Coronary artery (tissue), 2 donors: Measurements from ENCODE around the gene ZNF324.
"Not testable (repeated sequence)": the region's sequence is repeated elsewhere in the genome, so short reads cannot be mapped to it uniquely, and the experiment has no call there.

Experiments used
- DNase-seq: peaks from one replicate; pipeline ENCODE4 v3.0.0-alpha.2; 2017; ENCODE audit warnings: low spot score
- H3K27ac ChIP-seq, 2 donors: fragments of 200-600 bp; sonication (generic); one replicate each; pipeline ENCODE4 v1.5.1; 2016 to 2019
- H3K4me3 ChIP-seq: fragments of 200-600 bp; sonication (generic); 2 replicates; pipeline ENCODE4 v1.5.1; 2016; ENCODE audit warnings: mild to moderate bottlenecking, moderate library complexity
- TF ChIP-seq, protein P1 (sequence below): fragments of 200-600 bp; sonication (generic); IDR thresholded peaks from one replicate; pipeline ENCODE4 v1.5.1; 2019; ENCODE audit warnings: antibody characterized with exemption

Gene ZNF324

DNA sequence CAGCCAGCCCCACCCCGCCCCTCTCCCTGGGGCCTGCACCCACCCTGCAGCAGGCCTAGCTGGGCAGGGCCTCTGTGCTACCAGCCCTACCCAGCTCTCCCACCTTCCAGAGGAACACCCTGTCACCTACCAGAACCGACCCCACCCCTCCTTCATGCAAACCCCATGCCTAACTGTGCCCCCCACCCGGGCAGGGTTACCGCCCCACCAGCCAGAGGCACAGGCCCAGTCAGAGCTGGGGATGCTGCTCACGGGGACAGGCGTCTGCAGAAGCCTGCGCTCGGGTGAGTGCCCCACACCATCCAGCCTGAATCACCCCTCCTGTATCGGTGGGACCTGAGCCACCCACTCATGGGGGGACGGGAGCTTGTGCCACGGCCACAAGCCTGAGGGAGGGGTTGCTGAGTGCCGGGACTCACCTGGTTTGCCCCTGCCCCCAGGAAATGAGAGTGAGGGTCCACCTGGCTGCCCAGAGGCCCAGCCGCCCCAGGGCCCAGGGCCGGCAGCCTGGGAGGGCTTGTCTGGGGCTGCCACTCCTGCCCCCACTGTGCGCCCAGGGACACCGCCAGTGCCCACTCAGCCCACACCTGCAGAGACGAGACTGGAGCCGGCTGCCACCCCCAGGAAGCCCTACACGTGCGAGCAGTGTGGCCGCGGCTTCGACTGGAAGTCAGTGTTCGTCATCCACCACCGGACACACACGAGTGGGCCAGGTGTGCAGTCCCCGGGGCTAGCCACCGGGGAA is 13.0 kb downstream of the ZNF324 start:
- TF ChIP-seq, protein P1, sequence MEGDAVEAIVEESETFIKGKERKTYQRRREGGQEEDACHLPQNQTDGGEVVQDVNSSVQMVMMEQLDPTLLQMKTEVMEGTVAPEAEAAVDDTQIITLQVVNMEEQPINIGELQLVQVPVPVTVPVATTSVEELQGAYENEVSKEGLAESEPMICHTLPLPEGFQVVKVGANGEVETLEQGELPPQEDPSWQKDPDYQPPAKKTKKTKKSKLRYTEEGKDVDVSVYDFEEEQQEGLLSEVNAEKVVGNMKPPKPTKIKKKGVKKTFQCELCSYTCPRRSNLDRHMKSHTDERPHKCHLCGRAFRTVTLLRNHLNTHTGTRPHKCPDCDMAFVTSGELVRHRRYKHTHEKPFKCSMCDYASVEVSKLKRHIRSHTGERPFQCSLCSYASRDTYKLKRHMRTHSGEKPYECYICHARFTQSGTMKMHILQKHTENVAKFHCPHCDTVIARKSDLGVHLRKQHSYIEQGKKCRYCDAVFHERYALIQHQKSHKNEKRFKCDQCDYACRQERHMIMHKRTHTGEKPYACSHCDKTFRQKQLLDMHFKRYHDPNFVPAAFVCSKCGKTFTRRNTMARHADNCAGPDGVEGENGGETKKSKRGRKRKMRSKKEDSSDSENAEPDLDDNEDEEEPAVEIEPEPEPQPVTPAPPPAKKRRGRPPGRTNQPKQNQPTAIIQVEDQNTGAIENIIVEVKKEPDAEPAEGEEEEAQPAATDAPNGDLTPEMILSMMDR = no peak
- no peak for DNase-seq
- Histone ChIP-seq H3K4me3 (no peak overlapping the region), H3K27ac (no peak overlapping the region)

DNA sequence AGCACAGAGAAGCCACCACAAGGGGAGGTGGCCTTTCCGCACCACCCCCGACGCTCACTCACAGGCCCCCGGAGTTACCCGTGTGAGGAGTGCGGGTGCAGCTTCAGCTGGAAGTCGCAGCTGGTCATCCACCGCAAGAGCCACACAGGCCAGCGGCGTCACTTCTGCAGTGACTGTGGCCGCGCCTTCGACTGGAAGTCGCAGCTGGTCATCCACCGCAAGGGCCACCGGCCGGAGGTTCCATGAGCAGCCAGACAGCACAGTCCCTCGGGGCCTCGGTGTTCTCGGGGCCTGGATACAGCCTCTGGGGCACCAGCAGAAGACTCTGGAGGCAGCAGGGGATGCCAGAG is 13.6 kb downstream of the ZNF324 start:
- H3K27ac ChIP-seq = no peak overlapping the region
- TF ChIP-seq, protein P1 = no peak
- DNase-seq = no peak
- H3K4me3 ChIP-seq = no peak overlapping the region

DNA sequence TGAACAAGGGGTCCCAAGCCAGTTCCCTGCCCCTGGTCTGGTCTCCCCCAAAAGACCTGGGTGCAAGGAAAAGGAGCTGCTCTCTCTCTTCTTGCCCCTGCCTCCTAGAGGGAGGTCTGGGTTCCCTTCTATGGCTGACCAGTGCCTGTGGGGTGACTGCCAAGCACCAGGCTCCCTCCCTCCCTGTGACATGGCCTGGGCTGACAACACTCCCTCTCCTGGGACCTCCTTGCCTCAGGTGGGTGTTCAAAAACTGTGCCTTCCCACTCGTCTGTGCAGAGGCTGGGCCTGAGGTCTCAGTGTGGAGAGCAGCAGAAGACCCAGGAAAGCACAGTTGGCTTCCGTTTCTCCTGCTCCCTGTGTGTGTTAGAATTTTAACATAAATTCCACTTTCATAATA is 14.0 kb downstream of the ZNF324 start:
- TF ChIP-seq, protein P1 = no peak
- no peak overlapping the region for H3K4me3 ChIP-seq

DNA sequence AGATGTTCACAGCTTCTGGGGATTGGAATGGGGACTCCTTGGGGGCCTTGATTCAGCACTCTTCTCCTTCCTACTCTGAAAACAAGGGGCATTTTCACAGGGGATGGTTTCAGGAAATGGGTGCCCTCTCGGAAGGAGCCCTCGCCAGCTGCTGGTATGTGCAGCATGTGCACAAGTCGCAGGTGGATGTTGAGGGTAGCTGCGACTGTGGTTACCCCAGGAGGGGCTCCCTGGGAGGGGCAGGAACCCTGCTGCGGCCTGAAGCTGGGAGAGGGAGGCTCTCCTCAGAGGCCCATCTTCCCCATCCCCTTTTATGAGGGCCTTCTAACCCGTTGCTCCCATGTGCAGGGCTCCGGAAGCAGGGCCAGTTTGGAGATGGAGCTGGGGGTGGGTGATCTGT is 15.5 kb downstream of the ZNF324 start:
- Histone ChIP-seq H3K4me3 (no peak overlapping the region), H3K27ac (no peak overlapping the region)
- DNase-seq = no peak
- TF ChIP-seq, protein P1 = no peak

More for the DNA sequence above, 14.0 kb downstream of the ZNF324 start:
- no peak overlapping the region for H3K27ac ChIP-seq
- no peak for DNase-seq

DNA sequence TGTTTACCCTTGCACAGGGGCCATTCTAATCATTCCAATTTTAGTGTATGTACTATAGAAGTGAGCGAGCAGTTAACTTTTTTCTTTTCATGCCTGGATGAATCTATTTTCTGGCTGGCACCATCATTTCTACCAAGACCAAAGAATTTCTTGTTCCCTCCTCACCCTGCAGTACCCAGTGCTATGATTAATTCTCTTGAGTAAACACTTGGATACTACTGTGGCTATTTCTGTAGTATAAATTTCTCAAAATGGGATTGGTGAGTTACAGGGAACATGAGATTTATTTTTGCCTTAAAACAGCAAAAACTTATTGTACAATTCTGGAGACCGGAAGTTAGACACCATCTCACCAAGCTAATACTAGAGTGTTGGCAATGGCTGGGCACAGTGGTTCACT is 16.9 kb downstream of the ZNF324 start:
- TF ChIP-seq, protein P1 = no peak
- Histone ChIP-seq H3K27ac (peak overlapping the region in 1 of 2 donors; percentile 36), H3K4me3 (no peak overlapping the region)
- DNase-seq = no peak

DNA sequence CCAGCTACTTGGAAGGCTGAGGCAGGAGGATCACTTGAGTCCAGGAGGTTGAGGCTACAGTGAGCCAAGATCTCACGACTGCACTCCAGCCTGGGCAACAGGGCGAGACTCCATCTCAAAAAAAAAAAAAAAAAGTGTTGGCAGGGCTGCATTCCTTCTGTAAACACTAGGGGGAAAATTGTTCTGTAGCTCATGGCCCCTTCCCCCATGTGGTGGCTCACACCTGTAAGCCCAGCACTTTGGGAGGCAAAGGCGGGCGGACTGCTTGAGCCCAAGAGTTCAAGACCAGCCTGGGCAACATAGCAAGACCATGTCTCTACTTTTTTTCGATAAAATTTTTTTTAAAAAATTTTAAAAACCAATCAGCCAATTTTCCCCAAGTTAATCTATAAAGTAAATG is 17.5 kb downstream of the ZNF324 start:
- H3K27ac ChIP-seq, H3K4me3 ChIP-seq, DNase-seq: not testable (repeated sequence)

DNA sequence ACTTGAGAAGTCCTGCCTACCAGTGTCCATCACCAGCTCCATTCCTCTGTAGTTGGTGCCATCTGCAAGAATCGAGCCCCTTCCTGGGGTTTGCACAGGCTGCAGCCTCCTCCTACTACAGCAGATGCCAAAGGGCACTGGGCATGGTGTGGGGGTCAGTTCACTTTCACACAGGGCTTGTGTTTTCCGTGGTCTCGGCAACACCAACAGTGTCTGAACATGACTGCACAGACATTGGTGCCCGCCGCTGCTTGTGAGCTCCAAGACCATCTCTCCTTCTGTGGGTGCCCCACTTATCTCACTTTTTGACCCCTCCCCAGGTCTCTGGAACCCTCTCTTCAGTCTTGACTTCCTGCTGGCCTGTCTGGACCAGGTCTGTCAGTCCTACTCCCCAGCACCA is 24.5 kb downstream of the ZNF324 start:
- H3K27ac ChIP-seq = no peak overlapping the region
- TF ChIP-seq, protein P1 = no peak
- DNase-seq = no peak
- H3K4me3 ChIP-seq = no peak overlapping the region
